UCSD-AML1 (cell line): ENCODE measurements around the gene CDKN2C.
"Not testable (repeated sequence)": the region's sequence is repeated elsewhere in the genome, so short reads cannot be mapped to it uniquely, and the experiment has no call there.

Experiments used
- DNase-seq: peaks from one replicate; lab custom pipeline; 2025; ENCODE audit not compliant: unreplicated experiment; lab: John Stamatoyannopoulos, UW

CDKN2C gene

GRCh38 chr1:50978852-50979781 is 9.1 kb downstream of the CDKN2C start:
- peak; percentile 12 for DNase-seq

GRCh38 chr1:50979937-50980336 is 9.9 kb downstream of the CDKN2C start:
- no peak for DNase-seq

- no peak for DNase-seq
Observed at GRCh38 chr1:50980505-50980904, 10.5 kb downstream of the CDKN2C start.

GRCh38 chr1:50981741-50982140 is 11.7 kb downstream of the CDKN2C start:
- DNase-seq: no peak

GRCh38 chr1:50982611-50983010 is 12.6 kb downstream of the CDKN2C start:
- no peak for DNase-seq

- no peak for DNase-seq
Observed at GRCh38 chr1:50983219-50983802, 13.3 kb downstream of the CDKN2C start.

GRCh38 chr1:50985094-50985493 is 15.0 kb downstream of the CDKN2C start:
- no peak for DNase-seq

GRCh38 chr1:50986653-50987052 is 16.6 kb downstream of the CDKN2C start:
- DNase-seq: no peak

GRCh38 chr1:50989694-50990093 is 19.6 kb downstream of the CDKN2C start:
- DNase-seq: no peak

GRCh38 chr1:50992532-50993318 is 22.7 kb downstream of the CDKN2C start:
- no peak for DNase-seq

GRCh38 chr1:50993645-50994044 is 23.6 kb downstream of the CDKN2C start:
- no peak for DNase-seq

- no peak for DNase-seq
Observed at GRCh38 chr1:50994997-50995396, 25.0 kb downstream of the CDKN2C start.

GRCh38 chr1:50995651-50996050 is 25.6 kb downstream of the CDKN2C start:
- no peak for DNase-seq

GRCh38 chr1:50996083-50996482 is 26.0 kb downstream of the CDKN2C start:
- DNase-seq: no peak

- not testable (repeated sequence) for DNase-seq
Observed at GRCh38 chr1:50999375-50999774, 29.3 kb downstream of the CDKN2C start.

GRCh38 chr1:51000160-51000559 is 30.1 kb downstream of the CDKN2C start:
- DNase-seq: no peak

GRCh38 chr1:51000651-51001050 is 30.6 kb downstream of the CDKN2C start:
- no peak for DNase-seq

GRCh38 chr1:51002516-51002915 is 32.5 kb downstream of the CDKN2C start:
- DNase-seq: no peak

- not testable (repeated sequence) for DNase-seq
Observed at GRCh38 chr1:51005549-51005948, 35.5 kb downstream of the CDKN2C start.

GRCh38 chr1:51009381-51009780 is 39.3 kb downstream of the CDKN2C start:
- no peak for DNase-seq

GRCh38 chr1:51014878-51015277 is 44.8 kb downstream of the CDKN2C start:
- no peak for DNase-seq

GRCh38 chr1:51019811-51020210 is 49.8 kb downstream of the CDKN2C start:
- DNase-seq: no peak
